M059J (cell line): ENCODE results near the gene BOD1L1. TPM values are rescaled to one million over a fixed set of nuclear protein-coding genes. Genes with fewer than 3 reads are reported as not detected.

ENCODE experiments used
- DNase-seq: peaks from one replicate; pipeline ENCODE4 v3.0.0-alpha.2; 2012; ENCODE audit warnings: low read depth
- total RNA-seq: library from RNA; depleted of rRNA; stranded (reverse); fragments of >200 nt; shearing (Covaris generic); gene quantifications from 2 replicates; pipeline ENCODE4 v1.2.3, GENCODE V29; 2014

Gene BOD1L1
- total RNA-seq, 1 experiment from 2014 or later = 15.1 TPM

GRCh38 chr4:13540446-13541175 is 86.9 kb downstream of the BOD1L1 start:
- no peak for DNase-seq

DNA sequence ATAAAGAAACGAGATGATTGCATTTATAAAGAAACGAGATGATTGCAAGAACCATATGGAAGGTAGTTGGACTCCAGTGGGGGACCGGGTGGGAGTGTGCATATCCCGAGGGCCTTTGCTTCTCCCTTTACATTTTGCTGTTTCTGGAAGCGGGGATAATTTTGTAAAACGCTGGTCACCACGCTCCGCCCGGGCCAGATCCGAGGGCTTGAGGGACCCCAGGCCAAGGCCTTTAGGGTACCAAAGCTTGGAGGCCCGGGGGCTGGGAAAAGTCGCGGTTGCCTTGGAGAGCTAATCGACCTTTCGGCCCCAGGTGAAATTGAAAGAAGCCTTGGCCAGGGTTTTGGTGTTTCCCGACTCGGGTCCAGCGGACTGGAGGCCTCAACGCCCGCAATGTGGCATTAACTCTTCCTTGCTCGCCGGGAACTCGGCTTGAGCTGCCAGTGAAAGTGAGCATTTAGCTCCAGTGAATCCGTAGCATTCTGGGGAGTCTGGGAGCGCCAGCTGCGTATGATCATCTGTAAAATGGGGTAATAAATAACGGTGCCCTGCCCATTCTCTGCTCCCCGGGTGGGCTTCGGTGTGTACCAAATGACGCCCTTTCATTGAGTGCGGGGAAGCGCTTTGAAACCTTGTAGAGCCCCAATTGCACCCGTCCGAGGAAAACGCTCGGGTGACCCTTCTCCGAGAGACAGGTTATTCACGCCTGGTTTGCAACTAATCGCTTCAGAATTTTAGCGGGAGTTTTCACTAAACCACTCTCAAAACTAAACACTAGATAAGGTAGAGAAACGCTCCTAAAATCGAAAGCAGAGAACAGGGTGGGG is 87.7 kb downstream of the BOD1L1 start:
- no peak for DNase-seq

GRCh38 chr4:13539047-13539618 is 88.4 kb downstream of the BOD1L1 start:
- DNase-seq = peak; percentile 32

GRCh38 chr4:13538427-13538973 is 89.0 kb downstream of the BOD1L1 start:
- DNase-seq = no peak

- DNase-seq = no peak
These were observed 89.7 kb downstream of the BOD1L1 start for GRCh38 chr4:13537832-13538177.

GRCh38 chr4:13537011-13537831 is 90.3 kb downstream of the BOD1L1 start:
- no peak for DNase-seq

DNA sequence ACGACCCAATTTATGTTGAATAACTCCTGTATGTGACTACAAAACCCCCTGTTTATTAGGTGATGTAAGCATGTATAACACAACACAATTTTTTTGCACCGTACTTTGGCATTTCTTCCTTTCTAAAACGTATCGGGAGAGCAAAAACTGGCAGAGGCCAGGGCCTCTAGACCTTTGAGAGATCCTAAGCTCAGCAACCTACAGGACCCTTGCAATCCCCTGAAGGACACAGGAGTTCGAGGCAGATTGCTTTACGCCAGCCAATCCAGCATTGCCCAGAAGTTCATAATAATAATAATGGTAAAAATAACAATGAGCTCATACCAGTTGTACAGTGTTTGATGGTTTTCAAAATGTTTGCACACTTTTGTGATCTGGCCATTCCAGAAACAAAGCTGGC is 90.9 kb downstream of the BOD1L1 start:
- no peak for DNase-seq

DNA sequence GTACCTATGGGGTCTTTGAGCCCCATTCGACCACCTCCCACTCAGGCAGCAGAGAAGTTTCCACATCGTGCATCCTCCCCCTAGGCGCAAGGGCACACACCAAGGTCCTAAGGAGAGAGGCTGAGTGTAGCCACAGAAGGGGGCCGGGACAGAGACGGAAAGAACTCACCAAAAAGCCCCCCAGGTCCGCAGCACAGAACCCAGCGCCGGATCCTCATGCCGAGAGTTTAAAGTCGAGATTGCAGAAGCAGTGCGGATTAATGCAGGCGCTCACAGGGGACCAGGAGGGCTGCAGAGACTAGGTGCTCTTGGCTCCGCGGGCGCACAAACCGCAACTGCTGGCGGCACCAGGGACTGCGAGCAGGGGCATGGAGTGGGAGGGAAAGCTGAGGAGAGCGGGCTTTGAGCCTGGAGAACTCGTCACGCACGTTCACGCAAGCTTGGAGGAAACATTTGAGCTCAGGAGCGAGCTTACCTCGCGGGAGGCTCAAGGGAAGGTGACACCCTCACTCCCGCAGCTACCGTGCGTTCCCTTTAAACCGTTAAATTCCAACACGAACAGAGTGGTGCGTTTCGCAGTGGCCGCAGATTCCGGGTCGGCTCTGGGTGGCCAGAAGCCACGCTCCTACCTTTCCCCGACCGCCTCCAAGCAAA is 91.7 kb downstream of the BOD1L1 start:
- DNase-seq = no peak

- DNase-seq = no peak
These were observed 92.4 kb downstream of the BOD1L1 start for GRCh38 chr4:13535118-13535517.

DNA sequence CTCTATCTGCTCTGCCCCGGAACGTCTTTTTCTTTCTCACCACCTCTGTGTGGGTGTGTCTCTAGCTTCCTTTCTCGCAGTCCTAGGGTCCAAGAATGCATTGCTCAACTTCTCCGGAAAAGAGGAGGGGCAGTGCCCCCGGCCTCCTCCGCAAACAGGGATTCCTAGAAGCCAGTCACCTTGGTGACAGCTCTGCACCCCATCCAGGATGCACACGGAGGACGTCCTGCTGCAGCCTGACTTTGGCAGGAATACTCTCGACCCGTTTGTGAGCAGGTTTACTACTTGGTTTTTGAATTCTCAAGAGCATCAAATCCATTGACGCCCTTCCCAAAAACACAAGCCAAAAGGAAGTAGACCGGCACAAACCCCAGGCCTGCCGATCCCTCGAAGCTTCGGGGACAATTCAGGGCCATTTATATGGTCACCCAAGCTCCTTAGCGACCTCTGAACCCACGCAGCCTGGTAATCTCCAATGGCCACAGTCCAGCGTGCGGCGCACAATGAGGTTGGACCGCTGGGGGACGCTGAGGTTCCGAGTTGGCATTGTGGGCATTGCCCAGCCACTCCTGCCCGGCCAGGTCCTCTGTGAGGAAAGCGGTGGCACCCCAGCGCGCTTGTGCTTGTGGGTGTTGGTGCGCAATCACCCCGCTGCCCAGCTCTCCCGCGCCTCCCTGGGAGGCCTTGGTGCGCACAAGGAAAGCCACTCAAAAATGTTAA is 93.0 kb downstream of the BOD1L1 start:
- DNase-seq = no peak

DNA sequence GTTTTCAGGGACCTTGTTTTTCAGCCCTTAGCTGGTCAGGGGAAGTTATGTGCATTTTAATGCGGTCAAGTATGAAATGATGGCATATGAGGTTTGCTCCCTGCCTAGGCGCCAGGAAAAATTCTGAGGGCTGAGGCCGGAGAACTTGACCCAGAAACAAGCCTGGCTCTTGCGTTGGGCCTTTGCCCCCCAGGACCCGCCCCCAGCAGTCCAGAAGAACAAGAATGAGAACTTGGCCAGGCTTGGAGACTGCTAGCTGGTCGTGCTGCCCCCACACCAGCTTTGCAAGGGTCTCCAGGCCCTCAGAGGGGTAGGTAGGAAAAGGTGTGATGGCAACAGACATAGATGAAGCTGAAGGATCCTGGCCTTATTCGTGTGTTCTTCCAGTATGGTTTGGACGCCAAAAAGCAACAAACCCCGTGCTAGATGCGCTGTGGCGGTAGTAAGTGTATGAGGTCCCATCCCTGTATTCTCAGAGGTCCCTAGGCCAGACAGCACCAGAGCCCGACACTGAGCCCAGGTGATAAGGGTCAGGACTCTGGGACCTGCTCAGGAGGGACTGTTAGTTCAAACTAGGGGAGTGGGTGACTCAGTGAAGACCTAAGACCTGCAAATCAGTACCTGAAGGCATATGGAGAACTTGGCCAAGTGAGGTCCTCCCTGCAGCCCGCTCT is 93.7 kb downstream of the BOD1L1 start:
- no peak for DNase-seq

DNA sequence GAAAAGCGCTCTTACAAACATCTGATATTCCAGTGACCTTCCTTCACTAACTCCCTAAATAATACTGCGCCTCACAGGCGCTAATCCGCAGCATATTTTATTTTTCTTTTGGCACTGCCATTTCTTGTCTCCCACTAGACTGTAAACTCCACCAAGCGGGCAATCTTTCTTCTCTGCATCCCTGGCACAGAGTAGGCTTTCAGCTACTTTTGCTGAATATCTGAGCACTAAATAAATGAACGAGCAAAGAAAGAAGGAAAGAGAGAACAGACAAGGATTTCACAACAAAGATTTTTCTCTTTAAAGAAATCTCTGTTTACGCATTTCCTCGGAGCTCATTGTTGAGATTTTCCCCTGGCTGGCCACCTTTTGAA is 95.9 kb downstream of the BOD1L1 start:
- no peak for DNase-seq

GRCh38 chr4:13530823-13531624 is 96.5 kb downstream of the BOD1L1 start:
- DNase-seq = no peak

DNA sequence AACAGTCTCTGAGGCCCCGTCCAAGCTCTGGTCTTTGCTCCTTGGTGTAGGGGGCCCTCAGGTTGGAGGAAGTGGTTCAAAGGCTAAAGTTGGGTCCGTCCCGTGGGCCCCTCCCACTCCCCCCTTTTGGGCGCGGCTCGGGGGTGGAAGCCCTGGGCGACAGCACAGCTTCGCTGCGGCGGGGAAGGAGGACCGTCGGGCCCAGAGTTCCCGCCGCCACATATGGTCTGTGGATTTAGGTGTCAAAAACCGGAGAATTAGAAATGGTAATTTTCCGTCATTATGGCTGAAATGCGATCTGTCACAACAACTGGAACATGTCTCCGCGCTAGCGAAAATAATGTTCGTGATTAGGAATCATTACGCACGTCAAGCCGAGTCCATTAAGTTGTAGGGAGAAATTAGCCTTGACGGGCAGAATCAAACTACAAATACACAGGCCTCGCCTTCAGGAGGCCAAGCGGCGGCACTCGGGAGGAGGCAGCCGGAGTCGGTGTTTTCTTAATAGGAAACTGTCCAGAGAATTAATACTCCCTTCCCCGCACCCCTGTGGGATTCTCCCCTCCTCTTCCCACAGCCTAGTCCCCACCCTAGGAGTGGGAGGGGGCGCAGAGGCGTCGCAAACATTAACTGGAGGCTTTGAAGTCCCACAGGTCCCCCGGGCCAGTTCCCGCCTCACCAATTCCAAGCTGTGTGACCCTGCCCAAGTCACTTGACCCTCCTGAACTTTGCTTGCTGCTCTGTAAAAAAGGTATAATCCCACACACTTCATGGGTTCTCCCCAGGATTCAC is 98.2 kb downstream of the BOD1L1 start:
- DNase-seq = no peak

DNA sequence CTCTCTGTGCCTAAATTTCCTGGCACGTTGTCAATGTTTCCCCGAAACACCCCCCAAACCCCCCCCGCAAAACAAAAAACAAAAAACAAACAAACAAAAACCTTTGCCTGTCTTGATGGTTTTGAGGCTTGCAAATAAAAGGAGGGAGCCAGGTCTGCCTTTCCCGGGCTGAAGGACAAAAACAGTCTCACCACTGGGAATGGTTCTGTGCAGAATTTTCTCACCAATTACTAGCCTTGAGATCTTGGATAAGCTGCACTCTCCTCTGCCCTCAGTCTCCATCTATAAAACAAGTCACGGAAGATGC is 98.8 kb downstream of the BOD1L1 start:
- DNase-seq = no peak

GRCh38 chr4:13527981-13528820 is 99.3 kb downstream of the BOD1L1 start:
- DNase-seq = no peak

DNA sequence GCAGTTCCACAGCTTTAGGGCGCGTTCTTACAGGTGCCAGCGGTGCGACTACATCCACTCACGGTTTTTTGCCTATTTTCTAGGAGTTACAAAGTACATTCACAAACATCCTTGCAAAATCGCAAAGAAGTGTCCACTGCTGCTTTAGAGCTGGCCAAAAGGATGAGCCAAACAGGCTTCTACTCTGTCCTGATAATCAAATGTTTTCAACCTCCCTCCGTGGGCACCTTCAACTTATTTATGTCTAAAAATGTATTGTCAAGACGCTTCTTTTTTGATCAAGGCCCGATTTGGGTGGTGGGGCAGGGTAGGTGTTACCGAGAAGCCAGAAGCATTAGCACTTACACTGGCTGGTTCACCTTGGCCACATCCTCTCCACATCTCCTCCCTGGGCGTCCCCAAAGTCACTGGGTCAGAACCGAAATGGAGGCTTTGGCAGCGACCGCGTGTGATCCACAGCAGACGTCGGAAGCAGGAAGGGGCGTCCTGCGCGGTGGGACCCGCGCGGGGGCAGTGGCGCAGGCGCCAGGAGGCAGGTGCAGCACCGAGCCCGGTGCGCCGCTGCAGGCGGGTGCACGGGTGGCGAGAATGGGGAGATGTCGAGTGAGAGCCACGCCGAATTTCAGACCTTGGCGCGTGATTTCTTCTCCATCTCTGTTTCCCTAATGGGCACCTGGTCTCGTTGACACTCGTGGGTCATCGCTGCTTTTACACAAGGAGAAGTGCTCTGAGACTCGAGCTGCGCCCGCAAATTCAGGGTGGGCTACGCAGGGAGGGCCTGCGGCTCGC is 100.1 kb downstream of the BOD1L1 start:
- DNase-seq = no peak
